ENCODE results near the gene MMP14.

MMP14 gene

GRCh38 chr14:22848351-22849164 is 12.2 kb downstream of the MMP14 start:
- Histone ChIP-seq H2AK5ac (ENCODE audit: low read length, severe bottlenecking) (peak overlapping the region; percentile 12), H3K36me3 (ENCODE audit: control insufficient read depth in 1 of 2, insufficient read depth in 2 of 2, low read depth in 1 of 2, low read length in 2 of 2) (peaks cover 39 to 45% of the 10 kb centered on the region in 2 experiments), H3K4me3 (ENCODE audit: insufficient read depth in 1 of 2, low read depth in 1 of 2, low read length in 2 of 2) (peak overlapping the region in 1 of 2 experiments; percentile 55), H3K14ac (ENCODE audit: low read length in 2 of 2) (peak overlapping the region in 1 of 2 experiments; percentile 97), H3K9me3 (ENCODE audit: control insufficient read depth, low read length) (no peaks in the 10 kb centered on the region), H3K9ac (ENCODE audit: low read length) (peak overlapping the region; percentile 90), H3K4ac (ENCODE audit: low read depth in 1 of 2, low read length in 2 of 2) (peak overlapping the region; percentile 90 to 94), H3K23ac (ENCODE audit: low read length in 2 of 2) (peak overlapping the region in 1 of 2 experiments; percentile 91), H3K18ac (ENCODE audit: low read depth in 1 of 2, low read length in 2 of 2) (peak overlapping the region; percentile 80 to 95), H2BK15ac (ENCODE audit: low read depth, poor library complexity, severe bottlenecking) (no peak overlapping the region), H3K4me2 (ENCODE audit: low read length, poor library complexity, severe bottlenecking) (no peak overlapping the region), H2AFZ (ENCODE audit: low read depth, low read length) (no peak overlapping the region), H2BK12ac (ENCODE audit: low read length in 2 of 2) (peak overlapping the region; percentile 85 to 93), H3K27me3 (ENCODE audit: control insufficient read depth in 1 of 2, insufficient read depth in 1 of 2, low read length in 2 of 2) (no peaks in the 10 kb centered on the region), H3K79me1 (replicated peaks; ENCODE audit: low read length, poor library complexity, severe bottlenecking) (peaks cover 18% of the 10 kb centered on the region), H2BK120ac (ENCODE audit: low read depth, low read length) (peak overlapping the region; percentile 23), H3K27ac (ENCODE audit: low read length, poor library complexity, severe bottlenecking) (peak overlapping the region; percentile 78), H3K4me1 (ENCODE audit: control insufficient read depth, insufficient read depth, low read depth, low read length) (peaks cover 53% of the 10 kb centered on the region), H4K8ac (ENCODE audit: low read length) (peak overlapping the region; percentile 92), H4K91ac (ENCODE audit: low read length) (peak overlapping the region; percentile 77), H2BK5ac (ENCODE audit: low read depth, low read length, poor library complexity, severe bottlenecking) (peak overlapping the region; percentile 58)
- WGBS = 45% methylated on average over 9 of the region's 12 CpGs
- DNase-seq = peak; percentile 80

- H2AK5ac ChIP-seq (ENCODE audit: low read length, severe bottlenecking) = peak overlapping the region; percentile 3
- H3K4ac ChIP-seq (ENCODE audit: low read depth in 1 of 2, low read length in 2 of 2) = peak overlapping the region in 1 of 2 experiments; percentile 54
- H3K9me3 ChIP-seq (ENCODE audit: control insufficient read depth, low read length) = no peaks in the 10 kb centered on the region
- peak; percentile 15 for DNase-seq
- peak overlapping the region; percentile 83 for H2BK15ac ChIP-seq (ENCODE audit: low read depth, poor library complexity, severe bottlenecking)
- H3K27me3 ChIP-seq (ENCODE audit: control insufficient read depth in 1 of 2, insufficient read depth in 1 of 2, low read length in 2 of 2) = no peaks in the 10 kb centered on the region
- peak overlapping the region; percentile 90 for H3K9ac ChIP-seq (ENCODE audit: low read length)
- H3K4me1 ChIP-seq (ENCODE audit: control insufficient read depth, insufficient read depth, low read depth, low read length) = peaks cover 53% of the 10 kb centered on the region
- H3K4me2 ChIP-seq (ENCODE audit: low read length, poor library complexity, severe bottlenecking) = no peak overlapping the region
- peak overlapping the region in 1 of 2 experiments; percentile 35 for H3K14ac ChIP-seq (ENCODE audit: low read length in 2 of 2)
- peak overlapping the region; percentile 38 for H4K8ac ChIP-seq (ENCODE audit: low read length)
- H3K18ac ChIP-seq (ENCODE audit: low read depth in 1 of 2, low read length in 2 of 2) = peak overlapping the region in 1 of 2 experiments; percentile 67
- no peak overlapping the region for H2AFZ ChIP-seq (ENCODE audit: low read depth, low read length)
- H3K4me3 ChIP-seq (ENCODE audit: insufficient read depth in 1 of 2, low read depth in 1 of 2, low read length in 2 of 2) = peak overlapping the region in 1 of 2 experiments; percentile 48
- H2BK120ac ChIP-seq (ENCODE audit: low read depth, low read length) = no peak overlapping the region
- no peak overlapping the region for H2BK5ac ChIP-seq (ENCODE audit: low read depth, low read length, poor library complexity, severe bottlenecking)
- WGBS = 83% methylated on average over 11 of the region's 19 CpGs
- H3K27ac ChIP-seq (ENCODE audit: low read length, poor library complexity, severe bottlenecking) = peak overlapping the region; percentile 78
- peak overlapping the region in 1 of 2 experiments; percentile 75 for H2BK12ac ChIP-seq (ENCODE audit: low read length in 2 of 2)
- no peak overlapping the region for H3K23ac ChIP-seq (ENCODE audit: low read length in 2 of 2)
- peaks cover 16% of the 10 kb centered on the region for H3K79me1 ChIP-seq (replicated peaks; ENCODE audit: low read length, poor library complexity, severe bottlenecking)
- peaks cover 31 to 38% of the 10 kb centered on the region in 2 experiments for H3K36me3 ChIP-seq (ENCODE audit: control insufficient read depth in 1 of 2, insufficient read depth in 2 of 2, low read depth in 1 of 2, low read length in 2 of 2)
- H4K91ac ChIP-seq (ENCODE audit: low read length) = peak overlapping the region; percentile 74
Observed at GRCh38 chr14:22849212-22849819, 12.9 kb downstream of the MMP14 start.

- peak; percentile 96 for DNase-seq
- peaks cover 8% of the 10 kb centered on the region for H3K79me1 ChIP-seq (replicated peaks; ENCODE audit: low read length, poor library complexity, severe bottlenecking)
- no peaks in the 10 kb centered on the region for H3K9me3 ChIP-seq (ENCODE audit: control insufficient read depth, low read length)
- H3K14ac ChIP-seq (ENCODE audit: low read length in 2 of 2) = peak overlapping the region in 1 of 2 experiments; percentile 30
- WGBS = 38% methylated on average over 6 of the region's 9 CpGs
- peak overlapping the region; percentile 37 for H2AK5ac ChIP-seq (ENCODE audit: low read length, severe bottlenecking)
- H3K23ac ChIP-seq (ENCODE audit: low read length in 2 of 2) = no peak overlapping the region
- peak overlapping the region; percentile 97 for H4K91ac ChIP-seq (ENCODE audit: low read length)
- H3K9ac ChIP-seq (ENCODE audit: low read length) = peak overlapping the region; percentile 90
- peak overlapping the region; percentile 87 for H2BK15ac ChIP-seq (ENCODE audit: low read depth, poor library complexity, severe bottlenecking)
- H2BK5ac ChIP-seq (ENCODE audit: low read depth, low read length, poor library complexity, severe bottlenecking) = no peak overlapping the region
- peak overlapping the region; percentile 21 to 64 for H3K4ac ChIP-seq (ENCODE audit: low read depth in 1 of 2, low read length in 2 of 2)
- peak overlapping the region; percentile 97 for H4K8ac ChIP-seq (ENCODE audit: low read length)
- H2BK12ac ChIP-seq (ENCODE audit: low read length in 2 of 2) = peak overlapping the region; percentile 57 to 65
- H2BK120ac ChIP-seq (ENCODE audit: low read depth, low read length) = no peak overlapping the region
- H2AFZ ChIP-seq (ENCODE audit: low read depth, low read length) = peak overlapping the region; percentile 8
- H3K27ac ChIP-seq (ENCODE audit: low read length, poor library complexity, severe bottlenecking) = peak overlapping the region; percentile 81
- peaks cover 48% of the 10 kb centered on the region for H3K4me1 ChIP-seq (ENCODE audit: control insufficient read depth, insufficient read depth, low read depth, low read length)
- H3K18ac ChIP-seq (ENCODE audit: low read depth in 1 of 2, low read length in 2 of 2) = peak overlapping the region; percentile 79
- peaks cover 13 to 20% of the 10 kb centered on the region in 2 experiments for H3K36me3 ChIP-seq (ENCODE audit: control insufficient read depth in 1 of 2, insufficient read depth in 2 of 2, low read depth in 1 of 2, low read length in 2 of 2)
- H3K4me2 ChIP-seq (ENCODE audit: low read length, poor library complexity, severe bottlenecking) = no peak overlapping the region
- H3K4me3 ChIP-seq (ENCODE audit: insufficient read depth in 1 of 2, low read depth in 1 of 2, low read length in 2 of 2) = peak overlapping the region in 1 of 2 experiments; percentile 63
- no peaks in the 10 kb centered on the region for H3K27me3 ChIP-seq (ENCODE audit: control insufficient read depth in 1 of 2, insufficient read depth in 1 of 2, low read length in 2 of 2)
Observed at GRCh38 chr14:22850944-22851764, 14.8 kb downstream of the MMP14 start.
